Measurements from ENCODE around the gene ZNF609.

ZNF609 gene

GRCh38 chr15:64656508-64656907 lies 196.1 kb downstream of the ZNF609 start:
- no peak for DNase-seq

- DNase-seq = no peak
Measured at GRCh38 chr15:64665179-64665578, 204.8 kb downstream of the ZNF609 start.

GRCh38 chr15:64667736-64668161 lies 207.4 kb downstream of the ZNF609 start:
- no peak for DNase-seq

GRCh38 chr15:64673866-64674265 lies 213.5 kb downstream of the ZNF609 start:
- DNase-seq = no peak

- DNase-seq = no peak
Measured at GRCh38 chr15:64678126-64678819, 217.9 kb downstream of the ZNF609 start.

GRCh38 chr15:64680097-64680496 lies 219.7 kb downstream of the ZNF609 start:
- no peak for DNase-seq

GRCh38 chr15:64681424-64682024 lies 221.1 kb downstream of the ZNF609 start:
- peak in 1 of 5 donors; percentile 19 for DNase-seq

- no peak for DNase-seq
Measured at GRCh38 chr15:64682255-64682654, 221.9 kb downstream of the ZNF609 start.

GRCh38 chr15:64683378-64683777 lies 223.0 kb downstream of the ZNF609 start:
- no peak for DNase-seq

GRCh38 chr15:64685230-64685888 lies 225.0 kb downstream of the ZNF609 start:
- DNase-seq = no peak

- peak in 2 of 5 donors; percentile 12 to 20 for DNase-seq
Measured at GRCh38 chr15:64686130-64686735, 225.9 kb downstream of the ZNF609 start.

- DNase-seq = no peak
Measured at GRCh38 chr15:64687172-64687571, 226.8 kb downstream of the ZNF609 start.

GRCh38 chr15:64687688-64688087 lies 227.3 kb downstream of the ZNF609 start:
- DNase-seq = no peak

- DNase-seq = no peak
Measured at GRCh38 chr15:64688770-64689169, 228.4 kb downstream of the ZNF609 start.

GRCh38 chr15:64690008-64690407 lies 229.6 kb downstream of the ZNF609 start:
- DNase-seq = no peak

GRCh38 chr15:64690578-64691296 lies 230.4 kb downstream of the ZNF609 start:
- DNase-seq = no peak

GRCh38 chr15:64691896-64692565 lies 231.7 kb downstream of the ZNF609 start:
- no peak for DNase-seq

GRCh38 chr15:64693134-64693533 lies 232.8 kb downstream of the ZNF609 start:
- DNase-seq = no peak

- DNase-seq = no peak
Measured at GRCh38 chr15:64694816-64695215, 234.4 kb downstream of the ZNF609 start.

GRCh38 chr15:64695561-64695992 lies 235.2 kb downstream of the ZNF609 start:
- DNase-seq = no peak

GRCh38 chr15:64696481-64696880 lies 236.1 kb downstream of the ZNF609 start:
- DNase-seq = no peak

GRCh38 chr15:64697911-64698369 lies 237.6 kb downstream of the ZNF609 start:
- DNase-seq = peak in 1 of 5 donors; percentile 11
